HCT116 (cell line): ENCODE data around the gene ERC2. TPM values are rescaled to one million over a fixed set of nuclear protein-coding genes. Genes with fewer than 3 reads are reported as not detected.

Source experiments
- ATAC-seq: fragments of 200-7000 bp; cut with Tn5 transposase; 2 replicates; pipeline ENCODE4 v1.9.1; 2020; ENCODE audit warnings: mild to moderate bottlenecking, moderate library complexity
- BruUV-seq: library from RNA; stranded (reverse); fragments of 400-500 nt; replicated peaks from 2 replicates; lab custom pipeline; 2021; lab: Mats Ljungman, UMichigan
- CTCF ChIA-PET: fragments of 300-600 bp; sonication (Branson Sonifier 250); formaldehyde crosslinking; loops from one replicate; lab custom pipeline; 2021; ENCODE audit warnings: antibody characterized with exemption; lab: Charles Lee
- POLR2A ChIA-PET: fragments of 300-600, 350-600 bp; sonication (Branson Sonifier 250); formaldehyde crosslinking; loops from one replicate; lab custom pipeline; 2021; ENCODE audit warnings: antibody characterized with exemption; lab: Charles Lee
- RAD21 ChIA-PET, 2 experiments: fragments of 300-600 bp; sonication (Branson Sonifier 250); formaldehyde crosslinking; loops; one replicate each; lab custom pipeline; 2023; ENCODE audit warnings: low total read pairs in 2 of 2; ENCODE audit not compliant: uncharacterized antibody in 2 of 2, unreplicated experiment in 2 of 2, low non-redundant PET in 1 of 2; lab: Charles Lee
- DNase-seq: peaks from one replicate; pipeline ENCODE4 v3.0.0-alpha.2; 2010; ENCODE audit warnings: low read depth, low spot score
- H2AFZ ChIP-seq: fragments of 200-600 bp; shearing (Covaris generic), sonication (generic); 2 replicates; pipeline ENCODE4 v1.6.1; 2017; ENCODE audit warnings: low read depth, mixed run types, mixed read lengths, antibody characterized with exemption, low read length; ENCODE audit not compliant: poor library complexity, severe bottlenecking
- H3K27ac ChIP-seq: 2 replicates; pipeline ENCODE4 v1.5.1; 2012; ENCODE audit warnings: low read depth, low read length
- H3K27me3 ChIP-seq: fragments of 200-600 bp; sonication (generic); 2 replicates; pipeline ENCODE4 v1.6.1; 2016; ENCODE audit warnings: mixed run types, low read length, mixed read lengths; ENCODE audit not compliant: insufficient read depth
- H3K36me3 ChIP-seq, 2 experiments: fragments of 200-500 bp in 1 of 2; fragments of 200-600 bp in 1 of 2; sonication (Bioruptor generic) in 1 of 2; sonication (generic) in 1 of 2; 2 replicates each; pipeline versions ENCODE4 v1.5.1 to v1.6.1; 2014 to 2016; ENCODE audit warnings: low read length in 2 of 2, inconsistent platforms in 1 of 2, mixed read lengths in 1 of 2, mixed run types in 1 of 2; ENCODE audit not compliant: insufficient read depth in 2 of 2, control insufficient read depth in 1 of 2
- H3K4me1 ChIP-seq, 2 experiments: fragments of 200-600 bp in 1 of 2; sonication (generic) in 1 of 2; 2 replicates each; pipeline versions ENCODE4 v1.5.1 to v1.6.1; 2012 to 2017; ENCODE audit warnings: low read length in 2 of 2, inconsistent platforms in 1 of 2, mild to moderate bottlenecking in 1 of 2, mixed read lengths in 1 of 2, mixed run types in 1 of 2, moderate library complexity in 1 of 2; ENCODE audit not compliant: insufficient read depth in 2 of 2, control insufficient read depth in 1 of 2
- H3K4me2 ChIP-seq: fragments of 200-600 bp; sonication (generic); 2 replicates; pipeline ENCODE4 v1.6.1; 2017; ENCODE audit warnings: mixed run types, low read length, mixed read lengths
- H3K4me3 ChIP-seq, 2 experiments: fragments of 200-600 bp in 1 of 2; sonication (generic) in 1 of 2; replicated peaks in 1 of 2; 2 replicates each; pipeline ENCODE4 v1.5.1; 2011 to 2016; ENCODE audit warnings: low read length in 2 of 2, control low read depth in 1 of 2, low read depth in 1 of 2, mild to moderate bottlenecking in 1 of 2, mixed read lengths in 1 of 2, mixed run types in 1 of 2
- H3K79me2 ChIP-seq: fragments of 200-600 bp; sonication (generic); 2 replicates; pipeline ENCODE4 v1.6.1; 2017; ENCODE audit warnings: mild to moderate bottlenecking, mixed run types, low read length, moderate library complexity, mixed read lengths; ENCODE audit not compliant: insufficient read depth
- H3K9ac ChIP-seq: fragments of 200-600 bp; sonication (generic); 2 replicates; pipeline ENCODE4 v1.6.1; 2016; ENCODE audit warnings: low read length, mixed read lengths
- H3K9me2 ChIP-seq: fragments of 200-600 bp; sonication (generic), shearing (Covaris generic); 2 replicates; pipeline ENCODE4 v1.6.1; 2017; ENCODE audit warnings: mixed run types, mild to moderate bottlenecking, moderate library complexity; ENCODE audit not compliant: insufficient read depth
- H3K9me3 ChIP-seq, 2 experiments: fragments of 200-500 bp in 1 of 2; fragments of 200-600 bp in 1 of 2; sonication (Bioruptor generic) in 1 of 2; sonication (generic) in 1 of 2; 2 replicates each; pipeline ENCODE4 v1.6.1; 2014 to 2017; ENCODE audit warnings: low read length in 2 of 2, mixed read lengths in 2 of 2, inconsistent platforms in 1 of 2, low read depth in 1 of 2, mild to moderate bottlenecking in 1 of 2, mixed run types in 1 of 2, moderate library complexity in 1 of 2; ENCODE audit not compliant: control insufficient read depth in 1 of 2, insufficient read depth in 1 of 2
- H4K20me1 ChIP-seq: fragments of 200-600 bp; sonication (generic), shearing (Covaris generic); 2 replicates; pipeline ENCODE4 v1.6.1; 2017; ENCODE audit warnings: mixed run types, mild to moderate bottlenecking, moderate library complexity; ENCODE audit not compliant: insufficient read depth
- CEBPB ChIP-seq: IDR thresholded peaks from 2 replicates; pipeline ENCODE4 v1.6.1; 2012; ENCODE audit warnings: low read depth
- EGR1 ChIP-seq: IDR thresholded peaks from 2 replicates; pipeline ENCODE4 v1.6.1; 2012; ENCODE audit warnings: low read depth
- FOSL1 ChIP-seq: IDR thresholded peaks from 2 replicates; pipeline ENCODE4 v1.6.1; 2012; ENCODE audit warnings: low read depth
- POLR2A ChIP-seq: IDR thresholded peaks from 2 replicates; pipeline ENCODE4 v1.7.0; 2011; ENCODE audit warnings: borderline replicate concordance; ENCODE audit not compliant: insufficient read depth, insufficient read length; ENCODE audit errors: extremely low read depth
- SIN3A ChIP-seq: IDR thresholded peaks from 2 replicates; pipeline ENCODE4 v1.6.1; 2012; ENCODE audit warnings: low read depth
- SP1 ChIP-seq: IDR thresholded peaks from 2 replicates; pipeline ENCODE4 v1.6.1; 2012; ENCODE audit warnings: low read depth
- TCF7L2 ChIP-seq: IDR thresholded peaks from 2 replicates; pipeline ENCODE4 v1.7.0; 2011; ENCODE audit warnings: borderline replicate concordance, inconsistent platforms; ENCODE audit not compliant: insufficient read depth, insufficient read length; ENCODE audit errors: extremely low read depth
- YY1 ChIP-seq: IDR thresholded peaks from 2 replicates; pipeline ENCODE4 v1.6.1; 2011; ENCODE audit warnings: low read length, low read depth, moderate library complexity, mild to moderate bottlenecking; ENCODE audit not compliant: insufficient replicate concordance; ENCODE audit errors: extremely low read depth
- intact Hi-C: fragments of 100-400 bp; cut with micrococcal nuclease; formaldehyde crosslinking; loops from 2 replicates; pipeline ENCODE4 v1.10.0; 2022
- total RNA-seq: library from RNA; stranded (reverse); gene quantifications from one replicate; pipeline ENCODE4 v1.2.1, GENCODE V29; 2021; ENCODE audit not compliant: unreplicated experiment
- TF ChIP-seq, protein P1 (sequence below): IDR thresholded peaks from 2 replicates; pipeline ENCODE4 v1.6.1; 2012
- TF ChIP-seq, protein P2 (sequence below), 3 experiments: fragments of 200-600 bp in 1 of 3; sonication (generic) in 1 of 3; IDR thresholded peaks in 2 of 3; conservative IDR thresholded peaks in 1 of 3; 2 replicates each; pipeline ENCODE4 v1.5.1; 2012 to 2017; ENCODE audit warnings: low read depth in 2 of 3, low read length in 2 of 3, antibody characterized with exemption in 1 of 3, borderline replicate concordance in 1 of 3, control low read depth in 1 of 3, mild to moderate bottlenecking in 1 of 3, mixed read lengths in 1 of 3, mixed run types in 1 of 3, moderate library complexity in 1 of 3; ENCODE audit not compliant: insufficient read depth in 1 of 3
- TF ChIP-seq, protein P3 (sequence below): IDR thresholded peaks from 2 replicates; pipeline ENCODE4 v1.6.1; 2012

ERC2 gene
- total RNA-seq, 1 experiment from 2014 or later, result not detected

DNA sequence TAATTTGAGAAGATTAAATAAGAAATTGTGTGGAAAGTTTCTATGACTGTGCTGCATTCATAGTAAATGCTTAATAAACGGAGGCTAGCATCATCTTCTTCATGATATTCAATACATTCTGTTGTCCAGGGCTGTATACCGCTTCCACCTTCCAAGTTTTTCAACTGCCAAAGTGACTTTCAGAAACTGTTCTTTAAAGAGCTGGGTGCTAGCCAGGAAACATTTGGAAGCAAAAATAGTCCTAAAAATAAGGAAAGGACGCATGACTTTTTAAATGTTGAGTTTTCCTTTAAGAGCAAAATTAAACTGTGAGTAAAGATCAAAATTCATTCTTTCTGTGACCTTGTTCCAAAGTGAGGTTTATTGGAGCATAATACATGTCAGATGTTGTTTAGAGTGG, 9.4 kb upstream of the ERC2 start:
- BruUV-seq, result no TSS peak
- no peak overlapping the region for H3K9ac ChIP-seq
- RAD21 ChIA-PET, result no interaction called here
- ATAC-seq (no peak), DNase-seq (no peak)
- no peak overlapping the region for H3K4me2 ChIP-seq
- H3K79me2 ChIP-seq, result no peaks in the 10 kb centered on the region
- POLR2A ChIA-PET, result no interaction called here
- no peaks in the 10 kb centered on the region for H3K9me3 ChIP-seq
- no peaks in the 10 kb centered on the region for H4K20me1 ChIP-seq
- CTCF ChIA-PET, result no interaction called here
- TF ChIP-seq, protein P1, sequence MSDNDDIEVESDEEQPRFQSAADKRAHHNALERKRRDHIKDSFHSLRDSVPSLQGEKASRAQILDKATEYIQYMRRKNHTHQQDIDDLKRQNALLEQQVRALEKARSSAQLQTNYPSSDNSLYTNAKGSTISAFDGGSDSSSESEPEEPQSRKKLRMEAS, result no peak
- TF ChIP-seq YY1, result no peak
- TF ChIP-seq EGR1, result no peak
- peaks cover 56% of the 10 kb centered on the region for H3K27me3 ChIP-seq
- no peaks in the 10 kb centered on the region for H3K9me2 ChIP-seq
- H3K4me3 ChIP-seq, result no peak overlapping the region
- no peak overlapping the region for H3K27ac ChIP-seq
- no peaks in the 10 kb centered on the region for H3K4me1 ChIP-seq
- intact Hi-C loops, result no loop called here
- H2AFZ ChIP-seq, result no peak overlapping the region
- H3K36me3 ChIP-seq, result no peaks in the 10 kb centered on the region

DNA sequence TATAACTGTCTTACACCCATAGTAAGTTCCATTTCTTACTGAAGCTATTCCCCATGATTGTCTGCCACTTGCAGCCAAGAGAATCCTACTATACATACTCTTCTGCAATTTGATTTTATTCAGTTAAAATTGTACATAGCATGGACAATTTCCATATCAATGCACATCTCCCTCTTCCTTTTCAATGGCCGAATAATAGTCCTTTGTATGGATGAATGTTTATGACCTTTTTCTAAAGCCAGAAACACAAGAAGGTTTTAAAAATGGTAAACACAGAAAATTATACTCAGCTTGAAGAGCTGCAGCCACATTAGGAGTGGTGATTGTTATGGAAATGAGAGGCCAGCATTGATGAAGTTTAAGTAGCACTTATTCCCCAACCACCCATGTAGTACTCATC, 8.5 kb upstream of the ERC2 start:
- RAD21 ChIA-PET, result no interaction called here

More for the DNA sequence above, 8.5 kb upstream of the ERC2 start:
- Histone ChIP-seq H3K27me3 (peaks cover 47% of the 10 kb centered on the region), H3K36me3 (no peaks in the 10 kb centered on the region), H3K9me2 (no peaks in the 10 kb centered on the region), H3K79me2 (no peaks in the 10 kb centered on the region), H2AFZ (no peak overlapping the region), H3K9ac (no peak overlapping the region), H3K4me1 (no peaks in the 10 kb centered on the region), H3K27ac (no peak overlapping the region), H3K9me3 (no peaks in the 10 kb centered on the region), H3K4me2 (no peak overlapping the region), H3K4me3 (no peak overlapping the region), H4K20me1 (no peaks in the 10 kb centered on the region)
- no peak for DNase-seq
- intact Hi-C loops, result no loop called here
- ChIA-PET POLR2A (no interaction called here), CTCF (no interaction called here)
- BruUV-seq, result no TSS peak
- no peak for ATAC-seq
- TF ChIP-seq, protein P2, sequence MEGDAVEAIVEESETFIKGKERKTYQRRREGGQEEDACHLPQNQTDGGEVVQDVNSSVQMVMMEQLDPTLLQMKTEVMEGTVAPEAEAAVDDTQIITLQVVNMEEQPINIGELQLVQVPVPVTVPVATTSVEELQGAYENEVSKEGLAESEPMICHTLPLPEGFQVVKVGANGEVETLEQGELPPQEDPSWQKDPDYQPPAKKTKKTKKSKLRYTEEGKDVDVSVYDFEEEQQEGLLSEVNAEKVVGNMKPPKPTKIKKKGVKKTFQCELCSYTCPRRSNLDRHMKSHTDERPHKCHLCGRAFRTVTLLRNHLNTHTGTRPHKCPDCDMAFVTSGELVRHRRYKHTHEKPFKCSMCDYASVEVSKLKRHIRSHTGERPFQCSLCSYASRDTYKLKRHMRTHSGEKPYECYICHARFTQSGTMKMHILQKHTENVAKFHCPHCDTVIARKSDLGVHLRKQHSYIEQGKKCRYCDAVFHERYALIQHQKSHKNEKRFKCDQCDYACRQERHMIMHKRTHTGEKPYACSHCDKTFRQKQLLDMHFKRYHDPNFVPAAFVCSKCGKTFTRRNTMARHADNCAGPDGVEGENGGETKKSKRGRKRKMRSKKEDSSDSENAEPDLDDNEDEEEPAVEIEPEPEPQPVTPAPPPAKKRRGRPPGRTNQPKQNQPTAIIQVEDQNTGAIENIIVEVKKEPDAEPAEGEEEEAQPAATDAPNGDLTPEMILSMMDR (IDR thresholded peaks at IDR 0.05 in 2 of 3, conservative IDR thresholded peaks at IDR 0.05 in 1 of 3; ENCODE audit: borderline replicate concordance in 1 of 3, insufficient read depth in 1 of 3, low read depth in 2 of 3, low read length in 2 of 3), result no peak
- TF ChIP-seq TCF7L2 (no peak), FOSL1 (no peak), SIN3A (no peak), POLR2A (no peak), CEBPB (no peak), SP1 (no peak)
- TF ChIP-seq, protein P3, sequence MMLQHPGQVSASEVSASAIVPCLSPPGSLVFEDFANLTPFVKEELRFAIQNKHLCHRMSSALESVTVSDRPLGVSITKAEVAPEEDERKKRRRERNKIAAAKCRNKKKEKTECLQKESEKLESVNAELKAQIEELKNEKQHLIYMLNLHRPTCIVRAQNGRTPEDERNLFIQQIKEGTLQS, result no peak
